GM21619 (cell line): ENCODE measurements around the gene SNX22.

Experiments used
- ATAC-seq: cut with Tn5 transposase; IDR thresholded peaks from one replicate; pipeline ENCODE4 v1.9.1; 2021; ENCODE audit not compliant: unreplicated experiment

Gene SNX22

GRCh38 chr15:64155802-64156651, 4.5 kb downstream of the SNX22 start:
- no peak for ATAC-seq

- ATAC-seq = no peak
These were observed 5.3 kb downstream of the SNX22 start for GRCh38 chr15:64156652-64157331.

- no peak for ATAC-seq
These were observed 6.1 kb downstream of the SNX22 start for GRCh38 chr15:64157599-64158125.

DNA sequence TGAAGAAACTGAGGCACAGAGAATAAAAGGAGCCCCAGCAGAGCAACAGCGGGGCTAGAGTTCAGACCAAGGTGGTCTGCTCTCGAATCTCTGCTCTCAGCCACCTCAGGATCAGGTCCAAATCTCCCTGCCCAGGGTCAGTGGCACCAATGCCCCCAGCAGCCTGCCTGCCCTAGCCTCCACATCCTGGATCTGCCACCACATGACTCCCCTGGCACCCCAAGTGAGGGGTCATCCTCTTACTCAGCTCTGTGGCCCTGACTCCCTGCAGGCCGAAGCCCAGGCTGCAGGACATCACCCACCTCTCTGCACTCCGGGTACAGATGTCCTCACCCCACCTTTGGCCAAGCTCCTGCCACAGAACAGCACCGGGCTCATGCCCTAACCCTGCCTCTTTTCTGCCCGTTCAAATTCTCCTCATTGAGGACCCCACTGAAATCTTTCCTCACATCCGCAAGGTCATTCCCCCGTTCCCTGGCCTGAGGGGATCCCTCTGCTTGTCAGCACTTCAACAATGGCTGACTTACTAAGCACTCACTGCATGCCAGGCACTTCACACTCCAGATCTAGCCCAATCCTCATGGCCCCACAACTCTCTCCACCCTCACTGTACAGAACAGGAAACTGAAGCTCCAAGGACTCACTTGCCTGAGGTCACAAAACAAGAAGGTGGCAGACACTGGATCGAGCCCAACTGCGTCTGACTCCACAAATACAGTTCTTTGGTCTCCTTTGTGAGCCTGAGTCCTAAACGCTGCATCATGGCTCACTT, 7.0 kb downstream of the SNX22 start:
- ATAC-seq = no peak

DNA sequence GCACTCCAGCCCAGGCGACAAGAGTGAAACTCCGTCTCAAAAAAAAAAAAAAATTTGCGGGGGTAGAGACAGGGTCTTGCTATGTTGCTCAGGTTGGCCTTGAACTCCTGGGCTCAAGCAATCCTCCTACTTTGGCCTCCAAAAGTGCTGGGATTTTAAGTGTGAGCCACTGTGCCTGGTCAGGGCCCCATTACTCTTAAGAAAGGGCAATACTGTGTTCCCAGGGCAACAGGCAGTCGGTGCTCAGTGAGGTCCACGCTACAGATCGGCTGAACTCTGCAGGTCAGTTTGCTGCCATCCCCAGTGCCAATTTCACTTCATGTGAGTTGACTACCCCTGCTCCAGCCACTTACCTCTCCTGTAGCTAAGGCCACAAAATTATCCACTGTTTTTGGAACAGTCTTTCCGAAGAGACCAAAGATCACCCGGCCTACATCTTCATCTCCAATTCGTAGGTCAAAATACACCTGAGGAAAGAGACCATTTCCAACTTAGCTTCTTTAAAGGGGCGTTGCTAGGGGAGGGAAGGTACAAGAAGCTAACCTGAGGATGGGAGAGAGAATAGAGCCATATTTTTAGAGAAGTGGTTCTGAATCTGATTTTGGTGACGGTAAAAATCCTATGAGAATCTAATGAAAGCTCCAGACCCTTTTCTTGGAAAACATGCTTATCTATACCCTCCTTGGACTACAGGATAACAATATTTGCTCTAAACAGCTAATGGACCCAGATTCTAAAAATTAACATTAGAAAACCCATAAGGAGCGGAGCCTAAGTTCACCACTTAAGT, 10.4 kb downstream of the SNX22 start:
- no peak for ATAC-seq

DNA sequence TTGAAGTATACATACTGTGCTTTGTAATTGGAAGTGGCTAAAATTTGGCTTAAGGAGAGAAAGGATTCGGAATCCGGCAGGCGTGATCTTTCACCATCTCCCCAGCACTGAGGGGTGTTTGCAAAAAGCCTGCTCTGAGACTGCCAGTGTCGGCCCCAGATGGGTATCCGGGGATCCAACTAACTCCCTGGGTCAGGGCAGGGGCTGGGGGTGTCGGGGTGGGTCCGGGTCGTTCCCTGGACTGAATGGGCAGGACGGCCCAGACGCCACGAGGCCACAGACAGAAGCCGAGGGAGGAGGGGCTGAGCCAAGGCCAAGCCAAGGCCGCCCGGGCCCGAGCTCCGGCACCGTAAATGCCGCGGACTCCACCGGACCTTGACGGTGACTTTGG, 10.9 kb downstream of the SNX22 start:
- ATAC-seq = peak; percentile 21

DNA sequence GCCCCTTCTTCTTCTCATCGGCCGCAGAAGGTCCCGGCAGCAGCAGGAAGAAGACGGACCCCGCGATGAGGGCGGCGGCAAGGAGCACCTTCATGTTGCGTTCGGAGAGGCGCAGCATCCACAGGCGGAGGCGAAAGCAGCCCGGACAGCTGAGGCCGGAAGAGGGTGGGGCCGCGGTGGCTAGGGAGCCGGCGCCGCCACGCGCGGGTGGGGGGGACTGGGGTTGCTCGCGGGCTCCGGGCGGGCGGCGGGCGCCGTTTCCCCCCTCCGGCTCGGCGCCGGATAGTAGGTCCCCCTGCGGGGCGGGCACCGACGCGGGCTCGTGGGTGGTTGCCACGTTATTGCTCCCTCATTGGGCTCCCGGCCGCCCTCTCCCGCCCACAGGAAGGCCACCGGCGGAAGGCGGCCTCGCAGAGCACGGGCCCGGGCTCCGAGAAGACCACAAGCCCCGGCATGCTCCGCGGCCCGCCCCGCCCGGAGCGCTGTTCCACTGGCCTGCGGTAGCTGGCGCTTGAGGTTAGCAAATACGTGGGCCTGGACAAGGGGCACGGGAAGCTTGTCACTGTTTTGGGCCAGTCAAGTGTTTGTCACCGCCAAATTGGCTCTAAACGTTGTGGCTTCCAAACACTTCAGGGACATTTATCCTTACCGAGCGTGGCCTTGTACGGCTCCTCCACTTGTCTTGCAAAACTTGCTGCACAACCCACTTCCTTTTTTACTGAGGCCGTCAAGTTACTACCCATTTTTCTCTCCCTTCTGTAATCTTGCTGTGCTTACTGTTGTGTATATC, 11.5 kb downstream of the SNX22 start, which contains the start of gene PPIB:
TSS of gene PPIB (minus strand) at position 154 of the 790 bp plus-strand sequence. CDS start at position 118, 36 bp downstream.
- ATAC-seq = peak; percentile 87

- peak; percentile 3 for ATAC-seq
These were observed 12.3 kb downstream of the SNX22 start for GRCh38 chr15:64163659-64164362.

GRCh38 chr15:64164436-64164835, 12.9 kb downstream of the SNX22 start:
- ATAC-seq = no peak

DNA sequence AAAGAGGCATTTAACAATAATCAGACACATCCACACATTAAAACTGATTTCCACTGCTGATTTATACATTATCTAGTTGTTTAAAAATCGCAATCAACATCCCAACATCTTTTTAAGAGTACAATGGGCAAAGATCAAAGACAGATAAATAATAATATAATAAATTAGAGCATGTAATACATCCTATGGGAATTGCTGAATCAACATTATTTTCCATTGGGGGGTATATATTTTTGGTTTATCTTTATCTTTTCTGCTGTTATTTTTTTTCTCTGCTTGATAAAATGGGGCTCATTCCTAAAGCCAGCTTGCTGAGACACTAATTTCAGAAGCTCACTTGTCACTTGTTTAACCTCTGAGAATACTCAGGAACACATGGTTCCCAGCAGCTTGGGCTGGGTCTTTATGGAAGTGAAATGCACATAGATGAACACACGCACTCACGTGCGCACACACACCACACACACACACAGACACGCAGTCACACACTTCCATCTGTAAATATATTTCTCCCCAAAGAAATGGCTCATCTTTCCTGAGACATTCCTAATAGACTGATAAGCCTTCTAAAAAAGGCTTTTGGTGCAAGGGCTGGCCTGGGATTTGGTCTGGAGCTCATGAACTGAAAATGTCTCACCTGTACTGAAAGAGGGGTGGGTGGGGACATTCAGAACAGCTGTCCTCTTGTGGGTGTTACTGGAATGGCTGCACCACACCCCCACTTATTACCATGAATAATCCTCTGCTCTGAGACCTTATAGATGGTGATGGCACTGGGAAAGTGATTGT, 14.8 kb downstream of the SNX22 start:
- no peak for ATAC-seq

GRCh38 chr15:64180235-64180824, 28.8 kb downstream of the SNX22 start:
- peak; percentile 73 for ATAC-seq

GRCh38 chr15:64182859-64183370, 31.4 kb downstream of the SNX22 start:
- ATAC-seq = no peak

- no peak for ATAC-seq
These were observed 33.8 kb downstream of the SNX22 start for GRCh38 chr15:64185146-64185911.

DNA sequence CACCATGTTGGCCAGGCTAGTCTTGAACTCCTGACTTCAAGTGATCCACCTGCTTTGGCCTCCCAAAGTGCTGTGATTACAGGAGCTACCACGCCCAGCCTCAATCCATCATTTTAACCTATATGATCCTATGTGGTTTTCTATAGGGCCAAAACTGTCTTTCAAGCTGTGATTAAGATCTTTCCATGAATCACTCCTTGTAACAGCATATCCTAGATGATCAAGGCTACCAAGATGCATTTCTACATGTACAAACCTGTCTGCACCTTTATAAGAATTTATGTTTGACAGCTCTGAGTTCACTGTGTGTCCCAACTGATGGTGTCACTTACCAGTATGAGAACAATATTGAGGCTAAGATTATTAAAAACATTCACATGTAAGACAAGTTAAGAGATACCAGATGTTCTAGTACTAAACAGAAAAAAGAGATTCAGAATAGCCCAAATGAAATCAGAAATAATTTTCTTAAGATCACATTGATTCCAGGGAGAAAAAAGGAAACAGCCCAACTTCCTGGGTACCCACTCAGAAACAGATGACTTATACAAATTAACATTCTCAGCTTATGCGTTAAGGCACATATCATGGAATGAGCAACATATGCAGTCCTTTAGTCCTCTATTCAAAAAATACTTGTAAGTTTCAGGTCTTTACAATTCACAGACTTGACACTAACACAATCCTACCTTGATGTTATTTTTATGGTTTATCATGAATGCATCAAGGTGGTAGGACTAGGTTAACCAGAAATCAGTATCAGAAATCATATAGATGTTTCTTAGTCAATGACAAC, 36.1 kb downstream of the SNX22 start:
- no peak for ATAC-seq

DNA sequence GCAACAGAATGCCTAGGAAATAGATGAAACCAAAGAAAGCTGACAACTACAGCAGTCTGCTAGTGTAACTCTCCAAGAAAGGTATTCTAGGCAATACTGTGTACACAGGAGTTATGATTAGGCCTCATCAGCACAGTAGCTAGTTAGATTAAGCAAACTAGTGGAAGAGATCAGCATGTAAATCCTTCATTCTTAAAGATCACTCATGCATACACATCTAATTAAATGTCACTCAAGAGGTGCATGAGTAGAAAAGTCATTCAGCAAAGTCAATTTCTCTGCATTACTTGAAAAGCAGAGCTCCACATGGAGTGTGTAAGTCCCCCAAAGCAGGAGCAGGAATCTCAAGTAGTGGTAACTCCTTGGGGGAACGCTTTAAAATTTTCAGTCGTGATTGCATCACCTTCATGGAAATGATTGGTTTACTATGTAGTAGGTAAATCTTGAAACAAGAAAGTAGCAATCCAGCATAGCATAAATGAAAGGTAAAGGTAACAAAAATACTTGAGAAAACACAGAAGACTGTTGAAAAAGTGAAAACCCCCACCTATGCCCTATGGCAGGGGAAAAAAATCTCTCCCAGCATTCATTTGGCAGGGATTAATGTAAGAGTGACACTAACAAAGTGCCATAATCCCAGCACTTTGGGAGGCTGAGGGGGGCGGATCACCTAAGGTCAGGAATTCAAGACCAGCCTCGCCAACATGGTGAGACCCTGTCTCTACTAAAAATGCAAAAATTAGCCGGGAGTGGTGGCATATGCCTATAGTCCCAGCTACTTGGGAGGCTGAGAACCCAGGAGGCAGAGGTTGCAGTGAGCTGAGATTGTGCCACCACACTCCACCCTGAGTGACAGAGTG, 40.7 kb downstream of the SNX22 start:
- ATAC-seq = no peak
